ENCODE results near the gene ART3. TPM values are rescaled to one million over a fixed set of nuclear protein-coding genes. Genes with fewer than 3 reads are reported as not detected.

Gene ART3
- not detected in 2 replicates for total RNA-seq

GRCh38 chr4:76074468-76074867, at the start of gene ART3:
TSS of gene ART3 (plus strand) at chr4:76074709. CDS start at chr4:76075890, 1,181 bp downstream.

DNA sequence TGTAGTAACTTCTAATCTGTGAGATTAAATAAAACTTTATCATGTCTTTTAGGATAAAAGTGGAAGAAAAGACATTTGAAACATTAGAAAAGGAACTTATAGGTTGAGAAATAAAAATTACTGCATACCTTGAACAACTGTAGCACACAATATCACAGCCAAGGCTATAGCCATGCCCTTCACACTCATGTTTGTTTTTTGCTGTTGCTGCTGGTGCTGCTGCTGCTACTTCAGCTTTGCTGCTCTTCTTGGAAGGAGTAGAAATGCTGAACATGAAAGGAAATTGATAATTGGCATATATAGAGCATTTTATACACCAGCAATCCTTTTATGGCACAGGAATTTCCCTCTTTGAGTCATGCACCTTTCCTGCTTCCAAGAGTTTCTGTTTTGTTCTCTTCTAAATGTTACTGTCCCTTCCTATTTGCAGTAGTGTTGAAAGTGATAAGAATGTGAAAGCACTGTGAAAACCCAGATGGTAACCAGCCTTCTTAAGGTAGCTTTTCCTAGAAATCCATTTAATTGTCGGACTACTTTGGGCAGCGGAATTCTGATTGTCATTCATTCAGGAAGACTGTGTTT, 38.6 kb upstream of the ART3 start, which contains the start of gene CXCL11:
Gene CXCL11 (minus strand): TSS at position 272 of the 582 bp plus-strand sequence. CDS start 83 bp downstream, at position 189.

GRCh38 chr4:76148142-76148865, 73.8 kb downstream of the ART3 start, which contains the start of gene NUP54:
TSS of gene NUP54 (minus strand) at chr4:76148397. CDS start at chr4:76148374, 23 bp downstream.

Other genes starting within 250 kb of the ART3 start
- gene PPEF2, start 172.3 kb upstream of the ART3 start, total RNA-seq = not detected in 2 replicates
- 22.6 and 33.1 TPM in 2 replicates for gene NAAA, start 133.7 kb upstream of the ART3 start, total RNA-seq
- gene SDAD1, start 83.8 kb upstream of the ART3 start, total RNA-seq = 19.6 and 28.5 TPM in 2 replicates
- gene CXCL9, start 67.2 kb upstream of the ART3 start, total RNA-seq = not detected in 2 replicates
- gene CXCL10, start 51.2 kb upstream of the ART3 start, total RNA-seq = not detected in 2 replicates
- gene CXCL11, start 38.6 kb upstream of the ART3 start, total RNA-seq = not detected in 2 replicates
- gene NUP54, start 73.7 kb downstream of the ART3 start, total RNA-seq = 43.7 and 53.5 TPM in 2 replicates
- gene SCARB2, start 139.1 kb downstream of the ART3 start, total RNA-seq = 202 and 274 TPM in 2 replicates
- gene FAM47E, start 177.0 kb downstream of the ART3 start, total RNA-seq = 0.17 and 0.22 TPM in 2 replicates
- gene STBD1, start 232.0 kb downstream of the ART3 start, total RNA-seq = 0.98 and 2.0 TPM in 2 replicates